HepG2 (cell line): Measurements from ENCODE around the gene SETD1A. TPM values are rescaled to one million over a fixed set of nuclear protein-coding genes. Genes with fewer than 3 reads are reported as not detected.

Experiments
- DZIP1 ChIP-seq: sonication (generic); formaldehyde crosslinking; IDR thresholded peaks from 2 replicates; pipeline ENCODE4 v1.5.0; 2020; ENCODE audit warnings: mild to moderate bottlenecking, missing genetic modification reagents
- FOXA1 ChIP-seq, 2 experiments: fragments of 450-650 bp in 1 of 2; sonication (generic) in 1 of 2; formaldehyde crosslinking in 1 of 2; IDR thresholded peaks; 2 replicates each; pipeline versions ENCODE4 v1.4.0 to v1.6.1; 2016 to 2020; ENCODE audit warnings: missing genetic modification reagents in 1 of 2
- MYPOP ChIP-seq: sonication (generic); formaldehyde crosslinking; IDR thresholded peaks from 2 replicates; pipeline ENCODE4 v1.8.1; 2023; ENCODE audit warnings: mild to moderate bottlenecking, moderate library complexity, missing genetic modification reagents
- NFRKB ChIP-seq: fragments of 450-650 bp; IDR thresholded peaks from 2 replicates; pipeline ENCODE4 v1.6.1; 2017
- NFYB ChIP-seq: sonication (generic); formaldehyde crosslinking; IDR thresholded peaks from 2 replicates; pipeline ENCODE4 v1.4.0; 2020; ENCODE audit warnings: missing genetic modification reagents
- NR0B2 ChIP-seq: sonication (generic); formaldehyde crosslinking; IDR thresholded peaks from 2 replicates; pipeline ENCODE4 v1.4.0; 2020; ENCODE audit warnings: mild to moderate bottlenecking, missing genetic modification reagents
- NR2F6 ChIP-seq, 2 experiments: IDR thresholded peaks; 2 replicates each; pipeline ENCODE4 v1.6.1; 2016; ENCODE audit warnings: antibody characterized with exemption in 1 of 2, mild to moderate bottlenecking in 1 of 2
- RFX3 ChIP-seq: IDR thresholded peaks from 2 replicates; pipeline ENCODE4 v1.6.1; 2016; ENCODE audit warnings: missing biosample characterization, missing genetic modification reagents
- SNAI1 ChIP-seq: sonication (generic); formaldehyde crosslinking; IDR thresholded peaks from 2 replicates; pipeline ENCODE4 v1.5.0; 2020; ENCODE audit warnings: mild to moderate bottlenecking, missing genetic modification reagents, borderline replicate concordance
- SNAPC4 ChIP-seq: sonication (generic); formaldehyde crosslinking; IDR thresholded peaks from 2 replicates; pipeline ENCODE4 v1.4.0; 2020; ENCODE audit warnings: mild to moderate bottlenecking, missing genetic modification reagents
- THYN1 ChIP-seq: sonication (generic); formaldehyde crosslinking; IDR thresholded peaks from 2 replicates; pipeline ENCODE4 v1.8.1; 2023; ENCODE audit warnings: low read depth, mild to moderate bottlenecking, moderate library complexity, missing genetic modification reagents, borderline replicate concordance
- ZFP36L2 ChIP-seq: sonication (generic); formaldehyde crosslinking; IDR thresholded peaks from 2 replicates; pipeline ENCODE4 v1.4.0; 2020; ENCODE audit warnings: missing genetic modification reagents
- ZNF660 ChIP-seq: sonication (generic); formaldehyde crosslinking; IDR thresholded peaks from 2 replicates; pipeline ENCODE4 v1.5.1; 2020; ENCODE audit warnings: mild to moderate bottlenecking, low read depth, missing genetic modification reagents, borderline replicate concordance
- ZSCAN21 ChIP-seq: sonication (generic); formaldehyde crosslinking; IDR thresholded peaks from 2 replicates; pipeline ENCODE4 v1.8.0; 2022; ENCODE audit warnings: mild to moderate bottlenecking, missing genetic modification reagents, moderate library complexity, borderline replicate concordance
- polyA plus RNA-seq, 8 experiments: library from polyadenylated mRNA; depleted of rRNA in 3 of 8; stranded (reverse) in 7 of 8; unstranded in 1 of 8; fragments of >200 nt; fragmentation: Illumina TruSeq in 4 of 8; extraction: Trizol in 4 of 8; gene quantifications; 2 replicates each; pipeline versions ENCODE4 v1.2.1 to v1.2.3, GENCODE V29; 2011 to 2016; ENCODE audit warnings: low read depth in 4 of 8, missing spikeins in 1 of 8, mixed read lengths in 1 of 8; ENCODE audit not compliant: insufficient read depth in 1 of 8
- total RNA-seq, 5 experiments: library from RNA; depleted of rRNA; stranded (reverse); fragments of >200 nt; fragmentation: Illumina TruSeq; extraction: Trizol; gene quantifications; 2 replicates each; pipeline ENCODE4 v1.2.3, GENCODE V29; 2016; ENCODE audit warnings: low read depth in 1 of 5
- TF ChIP-seq, protein P1 (sequence below): sonication (generic); formaldehyde crosslinking; IDR thresholded peaks from 2 replicates; pipeline ENCODE4 v1.4.0; 2020; ENCODE audit warnings: missing genetic modification reagents
- TF ChIP-seq, protein P2 (sequence below): sonication (generic); formaldehyde crosslinking; IDR thresholded peaks from 2 replicates; pipeline ENCODE4 v1.8.1; 2023; ENCODE audit warnings: mild to moderate bottlenecking, missing genetic modification reagents

Gene SETD1A
- total and polyA plus RNA-seq, 2 of the 13 experiments (the other 11 are each of a cell fraction or from before 2014, with no cell fraction given): 3.8 to 5.6 TPM

DNA sequence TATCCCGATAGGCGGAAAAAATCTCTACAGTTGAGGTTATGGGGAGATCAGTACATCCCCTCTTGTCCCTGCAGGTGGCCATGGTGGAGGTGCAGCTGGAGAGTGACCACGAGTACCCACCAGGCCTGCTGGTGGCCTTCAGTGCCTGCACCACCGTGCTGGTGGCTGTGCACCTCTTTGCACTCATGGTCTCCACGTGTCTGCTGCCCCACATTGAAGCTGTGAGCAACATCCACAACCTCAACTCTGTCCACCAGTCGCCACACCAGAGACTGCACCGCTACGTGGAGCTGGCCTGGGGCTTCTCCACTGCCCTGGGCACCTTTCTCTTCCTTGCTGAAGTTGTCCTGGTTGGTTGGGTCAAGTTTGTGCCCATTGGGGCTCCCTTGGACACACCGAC is 4.4 kb upstream of the SETD1A start (continued):
- TF ChIP-seq, protein P1, sequence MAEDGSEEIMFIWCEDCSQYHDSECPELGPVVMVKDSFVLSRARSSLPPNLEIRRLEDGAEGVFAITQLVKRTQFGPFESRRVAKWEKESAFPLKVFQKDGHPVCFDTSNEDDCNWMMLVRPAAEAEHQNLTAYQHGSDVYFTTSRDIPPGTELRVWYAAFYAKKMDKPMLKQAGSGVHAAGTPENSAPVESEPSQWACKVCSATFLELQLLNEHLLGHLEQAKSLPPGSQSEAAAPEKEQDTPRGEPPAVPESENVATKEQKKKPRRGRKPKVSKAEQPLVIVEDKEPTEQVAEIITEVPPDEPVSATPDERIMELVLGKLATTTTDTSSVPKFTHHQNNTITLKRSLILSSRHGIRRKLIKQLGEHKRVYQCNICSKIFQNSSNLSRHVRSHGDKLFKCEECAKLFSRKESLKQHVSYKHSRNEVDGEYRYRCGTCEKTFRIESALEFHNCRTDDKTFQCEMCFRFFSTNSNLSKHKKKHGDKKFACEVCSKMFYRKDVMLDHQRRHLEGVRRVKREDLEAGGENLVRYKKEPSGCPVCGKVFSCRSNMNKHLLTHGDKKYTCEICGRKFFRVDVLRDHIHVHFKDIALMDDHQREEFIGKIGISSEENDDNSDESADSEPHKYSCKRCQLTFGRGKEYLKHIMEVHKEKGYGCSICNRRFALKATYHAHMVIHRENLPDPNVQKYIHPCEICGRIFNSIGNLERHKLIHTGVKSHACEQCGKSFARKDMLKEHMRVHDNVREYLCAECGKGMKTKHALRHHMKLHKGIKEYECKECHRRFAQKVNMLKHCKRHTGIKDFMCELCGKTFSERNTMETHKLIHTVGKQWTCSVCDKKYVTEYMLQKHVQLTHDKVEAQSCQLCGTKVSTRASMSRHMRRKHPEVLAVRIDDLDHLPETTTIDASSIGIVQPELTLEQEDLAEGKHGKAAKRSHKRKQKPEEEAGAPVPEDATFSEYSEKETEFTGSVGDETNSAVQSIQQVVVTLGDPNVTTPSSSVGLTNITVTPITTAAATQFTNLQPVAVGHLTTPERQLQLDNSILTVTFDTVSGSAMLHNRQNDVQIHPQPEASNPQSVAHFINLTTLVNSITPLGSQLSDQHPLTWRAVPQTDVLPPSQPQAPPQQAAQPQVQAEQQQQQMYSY (CRISPR knock-in tag): no peak
- TF ChIP-seq DZIP1 (CRISPR knock-in tag): peak; percentile 6; the same call in 1 of the 2 replicates
- no peak for TF ChIP-seq SNAPC4 (CRISPR knock-in tag)
- TF ChIP-seq, protein P2, sequence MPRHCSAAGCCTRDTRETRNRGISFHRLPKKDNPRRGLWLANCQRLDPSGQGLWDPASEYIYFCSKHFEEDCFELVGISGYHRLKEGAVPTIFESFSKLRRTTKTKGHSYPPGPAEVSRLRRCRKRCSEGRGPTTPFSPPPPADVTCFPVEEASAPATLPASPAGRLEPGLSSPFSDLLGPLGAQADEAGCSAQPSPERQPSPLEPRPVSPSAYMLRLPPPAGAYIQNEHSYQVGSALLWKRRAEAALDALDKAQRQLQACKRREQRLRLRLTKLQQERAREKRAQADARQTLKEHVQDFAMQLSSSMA (CRISPR knock-in tag): no peak
- no peak for TF ChIP-seq ZNF660 (CRISPR knock-in tag)
- TF ChIP-seq NR2F6 (IDR thresholded peaks at IDR 0.05): no peak
- TF ChIP-seq NR2F6 (CRISPR knock-in tag; IDR thresholded peaks at IDR 0.05): no peak
- no peak for TF ChIP-seq ZFP36L2 (CRISPR knock-in tag)
- TF ChIP-seq ZSCAN21 (CRISPR knock-in tag): no peak
- no peak for TF ChIP-seq FOXA1 (IDR thresholded peaks at IDR 0.05)
- no peak for TF ChIP-seq FOXA1 (CRISPR knock-in tag; IDR thresholded peaks at IDR 0.05)
- no peak for TF ChIP-seq RFX3 (CRISPR knock-in tag)
- no peak for TF ChIP-seq NR0B2 (CRISPR knock-in tag)
- TF ChIP-seq NFYB (CRISPR knock-in tag): no peak
- no peak for TF ChIP-seq SNAI1
- TF ChIP-seq MYPOP: no peak
- no peak for TF ChIP-seq NFRKB
- no peak for TF ChIP-seq THYN1 (CRISPR knock-in tag)
